GM23338 (cell line): ENCODE data around the gene FREY1. TPM values are rescaled to one million over a fixed set of nuclear protein-coding genes. Genes with fewer than 3 reads are reported as not detected.
A peak's percentile ranks its signal among the peaks of the same experiment; 100 is the strongest.

ENCODE experiments used
- ATAC-seq: fragments of 200-7000 bp; cut with Tn5 transposase; 3 replicates; pipeline ENCODE4 v1.9.1; 2020
- DNase-seq: peaks from one replicate; pipeline ENCODE4 v3.0.0-alpha.2; 2015; ENCODE audit warnings: low spot score
- H2AFZ ChIP-seq: fragments of 200-600 bp; sonication (generic); 2 replicates; pipeline ENCODE4 v1.8.0; 2016; ENCODE audit warnings: antibody characterized with exemption, mild to moderate bottlenecking, moderate library complexity
- H3F3A ChIP-seq: fragments of 200-600 bp; sonication (generic); replicated peaks from 2 replicates; pipeline ENCODE4 v1.8.0; 2017; ENCODE audit warnings: antibody characterized with exemption, mixed run types, low read depth
- H3K27ac ChIP-seq: fragments of 200-600 bp; sonication (generic); 2 replicates; pipeline ENCODE4 v1.6.1; 2016; ENCODE audit warnings: low read depth
- H3K27me3 ChIP-seq: fragments of 200-600 bp; sonication (generic); 2 replicates; pipeline ENCODE4 v1.8.0; 2016; ENCODE audit warnings: mild to moderate bottlenecking, mixed run types, moderate library complexity; ENCODE audit not compliant: insufficient read depth
- H3K36me3 ChIP-seq: fragments of 200-600 bp; sonication (generic); 2 replicates; pipeline ENCODE4 v1.8.0; 2016; ENCODE audit warnings: mild to moderate bottlenecking; ENCODE audit not compliant: insufficient read depth
- H3K4me1 ChIP-seq: fragments of 200-600 bp; sonication (generic); 2 replicates; pipeline ENCODE4 v1.8.0; 2016; ENCODE audit warnings: mild to moderate bottlenecking, moderate library complexity; ENCODE audit not compliant: insufficient read depth
- H3K4me2 ChIP-seq: fragments of 200-600 bp; sonication (generic); 2 replicates; pipeline ENCODE4 v1.7.1; 2017; ENCODE audit warnings: mixed run types
- H3K4me3 ChIP-seq: fragments of 200-600 bp; sonication (generic); 2 replicates; pipeline ENCODE4 v1.6.1; 2016; ENCODE audit warnings: mixed run types
- H3K79me2 ChIP-seq: fragments of 200-600 bp; sonication (generic); replicated peaks from 2 replicates; pipeline ENCODE4 v1.8.0; 2017; ENCODE audit warnings: mild to moderate bottlenecking; ENCODE audit not compliant: insufficient read depth
- H3K9me2 ChIP-seq: fragments of 200-600 bp; sonication (generic); 2 replicates; pipeline ENCODE4 v1.8.0; 2017; ENCODE audit not compliant: insufficient read depth
- H4K20me1 ChIP-seq: fragments of 200-600 bp; sonication (generic); replicated peaks from 2 replicates; pipeline ENCODE4 v1.8.0; 2017; ENCODE audit warnings: mild to moderate bottlenecking; ENCODE audit not compliant: insufficient read depth
- H3K27ac Mint-ChIP-seq: 2 replicates; pipeline ENCODE4 v1.8.0; 2020; ENCODE audit warnings: inconsistent platforms, mild to moderate bottlenecking, moderate library complexity, mixed read lengths
- H3K27me3 Mint-ChIP-seq: 3 replicates; pipeline ENCODE4 v1.8.0; 2022; ENCODE audit warnings: low read depth, mild to moderate bottlenecking, moderate library complexity, mixed read lengths, inconsistent platforms; ENCODE audit not compliant: insufficient read depth, poor library complexity
- H3K36me3 Mint-ChIP-seq: 3 replicates; pipeline ENCODE4 v1.8.0; 2021; ENCODE audit warnings: low read depth, mild to moderate bottlenecking, inconsistent platforms, moderate library complexity, mixed read lengths
- H3K4me1 Mint-ChIP-seq: 3 replicates; pipeline ENCODE4 v1.8.0; 2020; ENCODE audit warnings: mild to moderate bottlenecking, inconsistent platforms, mixed read lengths
- H3K4me3 Mint-ChIP-seq: 3 replicates; pipeline ENCODE4 v1.8.0; 2021; ENCODE audit warnings: moderate library complexity, mild to moderate bottlenecking, inconsistent platforms, mixed read lengths
- H3K9me3 Mint-ChIP-seq: 3 replicates; pipeline ENCODE4 v1.8.0; 2020; ENCODE audit warnings: moderate library complexity, mild to moderate bottlenecking, inconsistent platforms, mixed read lengths
- CREB1 ChIP-seq: fragments of 250-450 bp; sonication (Bioruptor Pico); IDR thresholded peaks from 2 replicates; pipeline ENCODE4 v1.5.0; 2020; ENCODE audit warnings: low read depth, mild to moderate bottlenecking, moderate library complexity
- CTCF ChIP-seq, 2 experiments: fragments of 200-600 bp in 1 of 2; sonication (generic) in 1 of 2; conservative IDR thresholded peaks; 2 replicates each; pipeline versions ENCODE4 v1.5.1 to v1.6.1; 2016 to 2017; ENCODE audit warnings: antibody characterized with exemption in 2 of 2, low read depth in 2 of 2, mild to moderate bottlenecking in 2 of 2, moderate library complexity in 1 of 2
- ETS1 ChIP-seq: IDR thresholded peaks from 2 replicates; pipeline ENCODE4 v1.6.1; 2016; ENCODE audit warnings: antibody characterized with exemption
- EZH2 ChIP-seq: fragments of 200-600 bp; sonication (generic); IDR thresholded peaks from one replicate; pipeline ENCODE4 v1.8.0; 2017; ENCODE audit warnings: antibody characterized with exemption, mild to moderate bottlenecking, low read depth; ENCODE audit not compliant: unreplicated experiment
- EZH2phosphoT487 ChIP-seq: fragments of 200-600 bp; sonication (generic); IDR thresholded peaks from one replicate; pipeline ENCODE4 v1.8.1; 2018; ENCODE audit warnings: antibody characterized with exemption; ENCODE audit not compliant: unreplicated experiment
- NANOG ChIP-seq: IDR thresholded peaks from 2 replicates; pipeline ENCODE4 v1.6.1; 2016; ENCODE audit warnings: antibody characterized with exemption, borderline replicate concordance
- POLR2AphosphoS5 ChIP-seq: IDR thresholded peaks from 2 replicates; pipeline ENCODE4 v1.6.1; 2016; ENCODE audit warnings: antibody characterized with exemption, low read depth
- REST ChIP-seq: IDR thresholded peaks from one replicate; pipeline ENCODE4 v1.6.1; 2018; ENCODE audit warnings: antibody characterized with exemption; ENCODE audit not compliant: unreplicated experiment
- ZNF114 ChIP-seq: fragments of 250-450 bp; sonication (Bioruptor Pico); IDR thresholded peaks from 2 replicates; pipeline ENCODE4 v1.5.0; 2020; ENCODE audit warnings: mild to moderate bottlenecking, moderate library complexity
- ZNF331 ChIP-seq: fragments of 250-450 bp; sonication (Bioruptor Pico); IDR thresholded peaks from 2 replicates; pipeline ENCODE4 v1.5.0; 2020; ENCODE audit warnings: low read depth, mild to moderate bottlenecking, moderate library complexity
- polyA plus RNA-seq: library from polyadenylated mRNA; unstranded; fragments of >200 nt; fragmentation: Nextera tagmentation; extraction: Ambion mirVana; gene quantifications from 2 replicates; pipeline ENCODE4 v1.2.1, GENCODE V29; 2016
- total RNA-seq: library from RNA; depleted of rRNA; stranded (reverse); fragments of >200 nt; shearing (Covaris generic); gene quantifications from 2 replicates; pipeline ENCODE4 v1.2.3, GENCODE V29; 2014

The FREY1 gene
- total and polyA plus RNA-seq, 2 experiments from 2014 or later: 1.1 TPM; not detected in 1

GRCh38 chr11:45942381-45942780 is 35.3 kb upstream of the FREY1 start:
- H3K36me3 ChIP-seq: 0 out of 2 replicates have a peak, but pooled peaks cover 9% of the 10 kb centered on the region
- H3K4me1 ChIP-seq: no peaks in the 10 kb centered on the region
- DNase-seq (no peak), ATAC-seq (no peak)
- H3F3A ChIP-seq: 0 out of 2 replicates have a peak, but pooled peaks cover 3% of the 10 kb centered on the region
- no peak overlapping the region for H3K4me3 ChIP-seq
- H3K9me2 ChIP-seq: no peaks in the 10 kb centered on the region
- no peak overlapping the region for H2AFZ ChIP-seq
- H3K27ac ChIP-seq: peak overlapping the region; percentile 30
- Mint-ChIP-seq H3K27ac (no peak overlapping the region; the same call in 1 of the 2 replicates), H3K4me1 (peaks cover 9% of the 10 kb centered on the region; the same call in 2 of the 3 replicates), H3K9me3 (no peaks in the 10 kb centered on the region), H3K27me3 (no peaks in the 10 kb centered on the region), H3K4me3 (no peak overlapping the region), H3K36me3 (peaks cover 7% of the 10 kb centered on the region; the same call in 2 of the 3 replicates)
- H3K79me2 ChIP-seq: no peaks in the 10 kb centered on the region
- no peaks in the 10 kb centered on the region for H4K20me1 ChIP-seq
- no peaks in the 10 kb centered on the region for H3K27me3 ChIP-seq
- H3K4me2 ChIP-seq: no peak overlapping the region
- TF ChIP-seq ZNF114 (CRISPR knock-in tag): no peak
- TF ChIP-seq CREB1 (CRISPR knock-in tag): no peak
- no peak for TF ChIP-seq NANOG
- no peak for TF ChIP-seq CTCF (conservative IDR thresholded peaks at IDR 0.05; ENCODE audit: low read depth in 2 of 2)
- TF ChIP-seq ZNF331 (CRISPR knock-in tag): no peak

- ATAC-seq: no peak
- H3K4me3 ChIP-seq: no peak overlapping the region
- no peak for DNase-seq
- H3K36me3 ChIP-seq: 0 out of 2 replicates have a peak, but pooled peaks cover 9% of the 10 kb centered on the region
- H3K9me2 ChIP-seq: no peaks in the 10 kb centered on the region
- no peak overlapping the region for H3K4me2 ChIP-seq
- no peak overlapping the region for H3K27ac ChIP-seq
- Mint-ChIP-seq H3K9me3 (no peaks in the 10 kb centered on the region), H3K27ac (no peak overlapping the region), H3K4me3 (no peak overlapping the region), H3K36me3 (peaks cover 7% of the 10 kb centered on the region; the same call in 2 of the 3 replicates), H3K4me1 (peaks cover 9% of the 10 kb centered on the region; the same call in 2 of the 3 replicates), H3K27me3 (peaks cover 1% of the 10 kb centered on the region)
- no peaks in the 10 kb centered on the region; the same call in 1 of the 2 replicates for H3K4me1 ChIP-seq
- no peaks in the 10 kb centered on the region for H3K27me3 ChIP-seq
- H4K20me1 ChIP-seq: no peaks in the 10 kb centered on the region; the same call in 1 of the 2 replicates
- H2AFZ ChIP-seq: no peak overlapping the region
- 0 out of 2 replicates have a peak, but pooled peaks cover 3% of the 10 kb centered on the region for H3F3A ChIP-seq
- 0 out of 2 replicates have a peak, but pooled peaks cover 2% of the 10 kb centered on the region for H3K79me2 ChIP-seq
- no peak for TF ChIP-seq REST
- no peak for TF ChIP-seq CREB1 (CRISPR knock-in tag)
- no peak for TF ChIP-seq EZH2
- TF ChIP-seq NANOG: no peak
- TF ChIP-seq POLR2AphosphoS5: no peak
- TF ChIP-seq EZH2phosphoT487: no peak
- no peak for TF ChIP-seq ETS1
- no peak for TF ChIP-seq ZNF114 (CRISPR knock-in tag)
- TF ChIP-seq CTCF (conservative IDR thresholded peaks at IDR 0.05; ENCODE audit: low read depth in 2 of 2): no peak
Observed at GRCh38 chr11:45941285-45941684, 34.2 kb upstream of the FREY1 start.
